Bronchial epithelial cell (primary cell): Measurements from ENCODE around the gene CSTF1. TPM values are rescaled to one million over a fixed set of nuclear protein-coding genes. Genes with fewer than 3 reads are reported as not detected.

ENCODE experiments used
- DNase-seq: peaks from one replicate; pipeline ENCODE4 v3.0.0-alpha.2; 2010; ENCODE audit warnings: low read depth
- FAIRE-seq: peaks from 2 replicates; lab custom pipeline; 2011; peaks lifted over from hg19 to GRCh38; lab: Jason Lieb, UNC
- H3K27me3 ChIP-seq: 2 replicates; pipeline ENCODE4 v1.5.1; 2011; ENCODE audit warnings: low read length; ENCODE audit not compliant: control insufficient read depth, insufficient read depth
- H3K36me3 ChIP-seq: 2 replicates; pipeline ENCODE4 v1.5.1; 2011; ENCODE audit warnings: low read length; ENCODE audit not compliant: control insufficient read depth, insufficient read depth
- H3K4me3 ChIP-seq: 2 replicates; pipeline ENCODE4 v1.5.1; 2011; ENCODE audit warnings: mild to moderate bottlenecking, low read depth, low read length, control low read depth
- CTCF ChIP-seq: IDR thresholded peaks from 2 replicates; pipeline ENCODE4 v1.5.1; 2011; ENCODE audit warnings: mild to moderate bottlenecking, moderate library complexity, low read length, control low read depth, inconsistent platforms; ENCODE audit not compliant: insufficient read depth, severe bottlenecking
- total RNA-seq: library from RNA; depleted of rRNA; stranded (reverse); fragments of >200 nt; gene quantifications from 2 replicates; pipeline ENCODE4 v1.2.1, GENCODE V29; 2014

CSTF1 gene
- total RNA-seq, 1 donor from 2014 or later: 21.9 TPM

DNA sequence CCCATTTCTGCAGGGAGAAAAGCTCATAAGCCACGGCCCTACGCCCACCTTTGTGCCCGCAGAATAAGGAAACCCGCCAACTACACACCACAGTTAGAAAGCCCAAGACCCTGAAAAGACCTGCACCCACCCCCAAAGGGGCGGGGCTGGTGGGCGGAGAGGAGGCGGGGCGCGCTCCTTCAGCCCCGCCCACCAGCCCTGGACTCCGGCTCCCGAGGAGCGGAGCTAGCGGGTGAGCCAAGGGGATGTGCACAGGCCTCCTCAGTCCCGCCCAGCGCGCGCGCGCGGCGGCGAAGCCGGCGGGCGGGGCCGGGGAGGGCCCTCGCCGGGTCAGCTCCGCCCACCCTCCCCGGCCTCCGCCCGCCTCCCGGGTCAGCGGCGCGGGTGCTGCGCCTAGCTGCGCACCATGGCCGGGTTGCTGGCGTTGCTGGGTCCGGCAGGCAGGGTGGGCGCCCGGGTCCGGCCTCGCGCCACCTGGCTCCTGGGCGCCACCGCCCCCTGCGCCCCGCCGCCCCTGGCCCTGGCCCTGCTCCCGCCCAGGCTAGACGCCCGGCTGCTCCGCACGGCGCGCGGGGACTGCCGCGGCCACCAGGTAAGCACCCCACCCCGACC lies 33.7 kb upstream of the CSTF1 start, which contains the start of gene FAM210B:
Gene FAM210B (plus strand): TSS at position 375 of the 612 bp plus-strand sequence. CDS start 32 bp downstream, at position 407.
- no peaks in the 10 kb centered on the region for H3K27me3 ChIP-seq
- H3K36me3 ChIP-seq: no peaks in the 10 kb centered on the region
- DNase-seq: peak; percentile 71
- no peak for TF ChIP-seq CTCF
- peak within 1 kb of the TSS; percentile 75 for H3K4me3 ChIP-seq
- FAIRE-seq: no peak

- peak; percentile 75 for DNase-seq
- FAIRE-seq: no peak
- TF ChIP-seq CTCF: no peak
- no peaks in the 10 kb centered on the region for H3K27me3 ChIP-seq
- peak overlapping the region; percentile 75 for H3K4me3 ChIP-seq
- H3K36me3 ChIP-seq: no peaks in the 10 kb centered on the region
These were observed 33.0 kb upstream of the CSTF1 start for GRCh38 chr20:56359212-56360132.

GRCh38 chr20:56360133-56360907 lies 32.1 kb upstream of the CSTF1 start:
- Histone ChIP-seq H3K4me3 (peak overlapping the region; percentile 75), H3K27me3 (no peaks in the 10 kb centered on the region), H3K36me3 (peaks cover 1% of the 10 kb centered on the region)
- no peak for TF ChIP-seq CTCF
- no peak for DNase-seq
- no peak for FAIRE-seq

DNA sequence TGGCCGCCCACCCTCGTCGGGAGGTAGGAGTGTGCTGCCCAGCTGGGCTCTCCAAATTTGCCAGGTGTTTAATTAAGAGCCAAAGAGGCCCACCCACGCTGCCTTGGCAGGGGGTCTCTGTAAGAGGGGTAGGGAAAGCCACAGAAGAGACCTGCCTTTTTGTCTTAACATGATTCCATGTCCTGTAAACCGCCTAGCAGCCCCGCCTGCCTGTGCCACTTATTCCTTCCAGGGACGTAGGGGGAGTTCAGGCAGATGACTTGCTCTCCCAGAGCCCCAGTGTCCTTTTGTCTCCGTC lies 31.6 kb upstream of the CSTF1 start:
- Histone ChIP-seq H3K4me3 (no peak overlapping the region), H3K36me3 (peaks cover 2% of the 10 kb centered on the region), H3K27me3 (no peaks in the 10 kb centered on the region)
- no peak for TF ChIP-seq CTCF
- FAIRE-seq (no peak), DNase-seq (no peak)

- Histone ChIP-seq H3K36me3 (peaks cover 4% of the 10 kb centered on the region), H3K27me3 (no peaks in the 10 kb centered on the region), H3K4me3 (no peak overlapping the region)
- FAIRE-seq: no peak
- DNase-seq: no peak
- TF ChIP-seq CTCF: no peak
These were observed 30.5 kb upstream of the CSTF1 start for GRCh38 chr20:56361900-56362299.
